HG02623 (cell line): ENCODE measurements around the gene LZTFL1.

Source experiments
- ATAC-seq: cut with Tn5 transposase; IDR thresholded peaks from one replicate; pipeline ENCODE4 v1.9.1; 2021; ENCODE audit warnings: moderate library complexity; ENCODE audit not compliant: unreplicated experiment

Gene LZTFL1

GRCh38 chr3:45814322-45814721, 27.6 kb downstream of the LZTFL1 start:
- ATAC-seq, result no peak

DNA sequence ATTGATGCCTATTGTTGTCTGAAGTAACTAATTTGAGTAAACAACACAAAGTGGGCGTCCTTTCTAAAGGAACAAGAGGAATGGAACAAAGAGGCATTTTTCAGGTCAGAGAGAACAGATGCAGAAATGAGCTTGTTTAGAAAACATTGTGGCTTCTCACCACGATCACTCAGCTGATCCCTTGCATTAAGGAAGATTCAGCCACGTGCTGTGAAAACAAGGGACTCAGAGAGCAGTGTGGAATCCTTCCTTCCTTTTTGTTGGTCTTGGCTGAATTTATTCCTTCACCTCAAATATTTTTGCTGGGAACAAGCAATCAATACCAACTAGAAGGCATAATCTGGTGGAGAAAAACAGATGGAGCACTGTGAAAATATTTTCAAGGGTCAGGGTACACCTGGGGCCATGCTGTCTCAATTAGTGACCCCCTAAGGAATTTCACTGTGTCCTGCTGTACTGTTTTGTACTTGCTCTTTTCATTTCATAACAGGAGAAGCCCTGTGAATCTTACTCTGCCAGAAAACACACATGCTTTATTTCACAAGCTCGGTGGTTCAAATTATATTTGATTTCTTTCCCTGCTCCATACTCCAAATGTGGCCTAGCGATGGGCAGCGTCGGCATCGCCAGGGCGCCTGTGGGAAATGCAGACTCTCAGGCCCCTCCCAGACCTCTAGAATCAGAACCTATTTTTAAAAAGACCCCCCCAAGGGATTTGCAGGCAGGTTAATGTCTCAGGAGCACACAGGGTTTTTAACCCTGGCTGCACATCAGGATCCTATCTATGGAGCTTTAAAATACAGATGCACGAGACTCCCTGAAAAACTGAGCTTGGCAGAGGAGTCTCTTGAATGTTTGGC, 34.0 kb downstream of the LZTFL1 start:
- ATAC-seq, result no peak

DNA sequence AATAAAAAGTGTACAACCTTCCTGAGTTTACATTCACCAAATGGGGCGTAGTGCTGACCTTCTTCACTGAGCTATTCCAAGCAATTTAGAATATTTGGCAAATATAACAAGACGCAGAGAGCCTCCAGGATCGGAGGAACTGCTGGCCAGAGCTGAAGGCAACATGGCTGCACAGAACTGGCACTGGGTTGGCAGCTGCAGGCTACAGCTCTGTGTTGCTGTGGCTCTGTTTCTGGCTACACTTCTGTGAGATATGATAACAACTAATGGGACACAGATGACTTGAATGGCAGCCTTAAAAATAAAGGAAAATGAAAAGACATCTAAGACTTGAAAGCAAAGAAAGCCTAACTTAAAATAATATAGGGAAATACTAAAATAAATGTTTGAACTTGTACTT, 34.8 kb downstream of the LZTFL1 start:
- no peak for ATAC-seq

GRCh38 chr3:45806072-45806471, 35.8 kb downstream of the LZTFL1 start:
- no peak for ATAC-seq

GRCh38 chr3:45803252-45803935, 38.5 kb downstream of the LZTFL1 start:
- no peak for ATAC-seq

DNA sequence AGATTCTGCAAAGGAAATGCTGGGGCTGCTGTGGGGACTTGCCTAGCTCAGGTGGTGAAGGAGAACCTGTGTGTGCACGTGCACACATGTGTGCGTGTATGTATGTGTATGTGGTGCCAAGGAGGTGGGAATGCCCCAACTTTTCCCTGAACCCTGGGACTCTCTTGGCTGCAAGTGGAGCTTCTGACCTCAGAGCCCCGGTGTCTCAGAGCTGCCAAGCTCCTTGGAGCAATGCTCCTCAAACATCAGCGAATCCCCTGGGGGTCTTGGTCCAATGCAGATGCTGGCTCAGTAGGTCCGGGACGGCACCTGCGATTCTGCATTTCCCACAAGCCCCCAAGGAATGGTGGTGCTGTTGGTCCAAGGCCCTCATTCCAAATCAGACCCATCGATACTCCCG, 39.8 kb downstream of the LZTFL1 start:
- no peak for ATAC-seq

DNA sequence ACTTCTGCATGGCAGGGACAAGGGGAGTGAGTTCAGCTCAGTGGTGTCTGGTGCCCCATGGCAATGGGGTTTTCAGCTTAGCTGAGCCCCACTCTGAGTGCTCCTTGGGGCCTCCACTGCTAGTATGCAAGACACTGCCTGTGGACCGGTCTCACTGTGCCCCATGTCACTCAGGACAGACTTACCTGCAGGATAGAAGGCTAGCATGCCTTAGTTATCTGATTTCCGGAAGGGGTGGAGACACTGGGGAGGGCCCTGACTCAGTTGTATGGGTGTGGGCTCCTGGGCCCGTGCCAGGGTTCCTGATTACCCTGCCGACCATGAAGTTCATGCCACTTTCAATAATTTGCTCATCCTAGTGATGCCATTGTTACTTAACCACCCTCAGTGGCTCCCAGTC, 41.3 kb downstream of the LZTFL1 start:
- no peak for ATAC-seq

- ATAC-seq, result no peak
These were observed 42.3 kb downstream of the LZTFL1 start for GRCh38 chr3:45799586-45799985.

DNA sequence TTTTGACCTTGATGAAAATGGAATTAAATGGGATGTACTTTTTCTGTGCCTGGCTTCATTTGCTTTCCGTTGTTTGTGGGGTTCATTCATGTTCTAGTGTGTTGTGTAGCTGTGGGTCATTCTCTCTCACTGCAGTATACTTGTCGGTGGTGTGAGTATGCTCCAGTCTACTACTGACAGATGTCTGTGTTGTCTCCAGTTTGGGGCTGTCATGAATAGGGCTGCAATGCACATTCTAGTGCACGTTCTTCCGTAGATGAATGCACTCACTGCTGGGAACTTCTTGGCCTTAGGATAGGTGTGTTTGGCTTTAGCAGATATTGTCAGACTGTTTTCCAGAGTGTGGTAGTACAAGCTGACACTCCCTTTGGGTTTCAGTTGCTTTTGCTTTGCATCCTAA, 43.9 kb downstream of the LZTFL1 start:
- ATAC-seq, result no peak

GRCh38 chr3:45796902-45797637, 44.8 kb downstream of the LZTFL1 start:
- ATAC-seq, result no peak

DNA sequence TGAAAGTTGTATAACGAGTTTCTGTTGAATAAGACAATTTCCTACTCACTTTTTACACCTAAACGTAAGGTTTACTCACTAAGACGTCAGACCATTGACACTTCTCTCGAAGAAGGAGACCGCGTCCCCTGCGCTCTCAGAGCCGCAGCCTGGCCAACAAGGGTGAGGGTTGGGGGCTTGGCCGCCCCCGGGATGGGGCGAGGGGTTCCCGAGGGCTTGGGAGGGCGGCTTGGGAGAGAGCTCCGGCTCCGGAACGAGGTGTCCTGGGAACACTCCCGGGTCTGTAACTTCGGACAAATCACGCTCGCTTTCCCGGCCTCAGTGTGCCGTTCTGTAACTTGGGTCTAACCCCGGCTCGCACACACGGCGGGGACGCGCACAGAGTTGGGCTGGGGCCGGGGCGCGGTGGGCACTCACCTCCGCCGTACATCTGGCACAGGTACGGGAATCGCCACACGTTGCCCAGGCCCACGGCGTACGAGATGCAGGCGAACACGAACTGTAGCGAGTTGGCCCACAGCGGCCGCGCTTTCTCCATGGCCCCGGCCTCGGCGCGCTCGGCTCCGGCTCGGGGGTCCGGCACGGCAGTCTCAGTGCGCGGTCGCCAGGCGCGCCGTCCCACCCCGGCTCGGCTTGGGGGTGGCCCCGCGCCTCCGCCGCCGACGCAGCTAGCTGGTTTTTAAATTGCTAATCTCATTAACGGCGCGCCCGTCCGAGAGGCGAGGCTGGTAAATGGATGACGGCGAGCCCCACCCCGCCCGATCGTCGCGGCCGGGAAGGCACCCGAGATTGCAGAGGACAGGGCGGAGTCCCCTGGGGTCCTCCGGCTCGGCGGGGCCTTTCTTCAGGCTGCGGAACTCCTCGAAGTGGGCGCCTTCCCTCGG, 45.8 kb downstream of the LZTFL1 start, which contains the start of gene SLC6A20:
SLC6A20 (minus strand) TSS at position 655 of the 884 bp plus-strand sequence; CDS start at position 538, 117 bp downstream.
- no peak for ATAC-seq

DNA sequence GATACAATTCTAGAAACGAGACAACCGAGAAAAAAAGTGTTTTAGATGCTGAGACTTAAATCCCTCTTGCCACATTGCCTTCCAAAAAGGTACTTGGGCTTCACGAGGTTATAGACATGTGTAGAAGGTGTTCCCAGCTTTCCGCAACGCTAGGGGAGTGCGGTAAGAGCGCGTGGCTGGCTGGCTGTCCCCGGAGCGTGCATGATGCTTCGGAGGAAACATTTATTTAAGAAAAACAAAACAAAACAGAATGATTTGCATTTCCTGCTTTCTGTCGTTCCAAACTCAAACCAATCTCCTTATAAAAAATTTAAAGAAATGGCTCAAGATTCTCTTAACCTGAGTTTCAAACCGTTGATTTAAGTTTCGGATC, 46.4 kb downstream of the LZTFL1 start:
- no peak for ATAC-seq

GRCh38 chr3:45794660-45795059, 47.3 kb downstream of the LZTFL1 start:
- no peak for ATAC-seq

GRCh38 chr3:45794177-45794560, 47.8 kb downstream of the LZTFL1 start:
- no peak for ATAC-seq

DNA sequence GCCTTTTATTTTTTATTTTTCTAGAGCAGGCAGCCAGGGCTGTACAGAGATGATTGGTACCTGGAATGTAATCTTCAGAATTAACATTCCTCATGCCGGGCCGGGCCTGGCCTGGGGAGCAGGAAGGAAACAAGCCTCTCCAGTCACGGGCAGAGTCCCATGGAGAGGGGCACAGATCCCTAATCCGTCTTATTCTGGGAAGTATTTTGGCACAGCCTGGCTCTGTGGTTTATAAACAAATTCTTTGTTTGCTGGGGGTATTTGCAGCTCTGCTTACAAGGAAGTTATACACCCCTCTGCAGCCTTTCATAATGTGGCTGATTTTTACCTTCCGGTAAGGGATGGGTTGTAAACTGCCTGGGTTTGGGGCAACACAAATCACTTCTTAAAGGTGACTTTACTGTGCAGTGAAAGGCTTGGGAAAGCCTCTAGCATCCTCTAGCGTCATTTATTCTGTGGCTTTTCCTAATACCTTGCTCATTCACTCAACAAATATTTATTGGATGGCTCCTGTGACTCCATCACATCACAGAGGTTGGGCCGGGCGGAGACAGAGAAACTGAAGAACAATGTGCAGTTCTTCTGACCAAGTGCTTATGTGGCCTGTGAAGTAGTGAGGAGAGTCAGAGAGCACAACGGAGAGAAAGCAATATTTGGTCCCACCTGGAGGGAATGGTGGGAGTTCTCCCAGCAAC, 48.3 kb downstream of the LZTFL1 start:
- ATAC-seq, result no peak

DNA sequence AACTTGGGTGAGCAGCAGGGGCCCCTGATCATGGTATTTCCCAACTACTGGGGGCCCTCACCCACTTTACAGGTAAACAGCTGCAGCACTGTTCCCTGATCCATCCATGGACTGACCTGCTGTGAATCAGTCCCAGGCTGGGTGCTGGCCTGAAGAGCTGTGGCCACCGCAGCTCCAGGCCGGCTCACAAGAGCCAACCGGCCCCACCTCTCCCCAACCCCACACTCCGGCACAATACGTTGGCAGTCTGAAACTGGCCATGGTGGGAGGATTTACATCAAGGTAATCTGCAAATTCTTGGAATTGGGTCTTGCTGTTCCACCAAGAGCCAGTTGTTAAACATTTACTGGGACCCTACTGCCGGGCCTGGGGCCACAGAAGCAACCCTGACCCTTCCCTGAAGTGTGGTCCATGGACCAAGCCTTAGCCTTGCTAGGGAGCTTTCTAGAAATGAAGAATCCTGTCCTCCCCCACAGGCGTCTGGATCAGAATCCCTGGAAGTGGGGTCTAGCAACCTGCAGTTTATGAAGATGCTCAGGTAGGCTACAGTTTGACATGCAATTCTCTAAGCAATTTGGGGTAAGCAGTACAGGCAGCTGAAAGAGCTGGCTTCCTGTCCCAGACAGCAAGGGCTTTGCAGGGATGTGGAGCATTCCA, 49.3 kb downstream of the LZTFL1 start:
- no peak for ATAC-seq

- ATAC-seq, result no peak
These were observed 49.9 kb downstream of the LZTFL1 start for GRCh38 chr3:45792036-45792435.

- no peak for ATAC-seq
These were observed 51.3 kb downstream of the LZTFL1 start for GRCh38 chr3:45790596-45790995.

- ATAC-seq, result no peak
These were observed 52.6 kb downstream of the LZTFL1 start for GRCh38 chr3:45789235-45789812.
